Mucosa of gallbladder (tissue), 1 donor: ENCODE data around the gene FAXDC2. TPM values are rescaled to one million over a fixed set of nuclear protein-coding genes. Genes with fewer than 3 reads are reported as not detected.
A peak's percentile ranks its signal among the peaks of the same experiment; 100 is the strongest.
"Not testable (repeated sequence)": the region's sequence is repeated elsewhere in the genome, so short reads cannot be mapped to it uniquely, and the experiment has no call there.

ENCODE experiments used
- DNase-seq: peaks from one replicate; pipeline ENCODE4 v3.0.0-alpha.2; 2020; ENCODE audit warnings: low spot score
- total RNA-seq: library from RNA; stranded (reverse); gene quantifications from one replicate; pipeline ENCODE4 v1.2.1, GENCODE V29; 2021
- donor health status: DM: no; HTN: no; CAD: no.

Gene FAXDC2
- total RNA-seq, 1 donor from 2014 or later = 91.0 TPM

- DNase-seq = no peak
Observed at GRCh38 chr5:154830596-154830995, 19.8 kb downstream of the FAXDC2 start.

- no peak for DNase-seq
Observed at GRCh38 chr5:154830219-154830595, 20.2 kb downstream of the FAXDC2 start.

- DNase-seq = peak; percentile 69
Observed at GRCh38 chr5:154829589-154830218, 20.7 kb downstream of the FAXDC2 start.

GRCh38 chr5:154829181-154829588 lies 21.2 kb downstream of the FAXDC2 start:
- DNase-seq = no peak

GRCh38 chr5:154824070-154824469 lies 26.3 kb downstream of the FAXDC2 start:
- peak; percentile 50 for DNase-seq

- no peak for DNase-seq
Observed at GRCh38 chr5:154823605-154824004, 26.8 kb downstream of the FAXDC2 start.

- DNase-seq = not testable (repeated sequence)
Observed at GRCh38 chr5:154822896-154823295, 27.5 kb downstream of the FAXDC2 start.

- no peak for DNase-seq
Observed at GRCh38 chr5:154820383-154820782, 30.0 kb downstream of the FAXDC2 start.

GRCh38 chr5:154819546-154819945 lies 30.9 kb downstream of the FAXDC2 start:
- DNase-seq = no peak

GRCh38 chr5:154818471-154819116 lies 31.8 kb downstream of the FAXDC2 start:
- no peak for DNase-seq

GRCh38 chr5:154817815-154818214 lies 32.6 kb downstream of the FAXDC2 start:
- no peak for DNase-seq

GRCh38 chr5:154816891-154817492 lies 33.4 kb downstream of the FAXDC2 start:
- DNase-seq = no peak

- DNase-seq = no peak
Observed at GRCh38 chr5:154815684-154816247, 34.6 kb downstream of the FAXDC2 start.

- DNase-seq = no peak
Observed at GRCh38 chr5:154815025-154815424, 35.4 kb downstream of the FAXDC2 start.

GRCh38 chr5:154813736-154814135 lies 36.7 kb downstream of the FAXDC2 start:
- no peak for DNase-seq

GRCh38 chr5:154813158-154813557 lies 37.2 kb downstream of the FAXDC2 start:
- no peak for DNase-seq

- peak; percentile 61 for DNase-seq
Observed at GRCh38 chr5:154811653-154812465, 38.5 kb downstream of the FAXDC2 start.

GRCh38 chr5:154811239-154811638 lies 39.2 kb downstream of the FAXDC2 start:
- no peak for DNase-seq

GRCh38 chr5:154806176-154806575 lies 44.2 kb downstream of the FAXDC2 start:
- DNase-seq = no peak

- no peak for DNase-seq
Observed at GRCh38 chr5:154802050-154802449, 48.4 kb downstream of the FAXDC2 start.

GRCh38 chr5:154801083-154801482 lies 49.3 kb downstream of the FAXDC2 start:
- DNase-seq = no peak

- no peak for DNase-seq
Observed at GRCh38 chr5:154800582-154800981, 49.8 kb downstream of the FAXDC2 start.
